ENCODE measurements around the gene VAV2. TPM values are rescaled to one million over a fixed set of nuclear protein-coding genes. Genes with fewer than 3 reads are reported as not detected.
"Not testable (repeated sequence)": the region's sequence is repeated elsewhere in the genome, so short reads cannot be mapped to it uniquely, and the experiment has no call there.

The VAV2 gene
- total RNA-seq, 1 donor from 2014 or later, result 18.7 TPM

DNA sequence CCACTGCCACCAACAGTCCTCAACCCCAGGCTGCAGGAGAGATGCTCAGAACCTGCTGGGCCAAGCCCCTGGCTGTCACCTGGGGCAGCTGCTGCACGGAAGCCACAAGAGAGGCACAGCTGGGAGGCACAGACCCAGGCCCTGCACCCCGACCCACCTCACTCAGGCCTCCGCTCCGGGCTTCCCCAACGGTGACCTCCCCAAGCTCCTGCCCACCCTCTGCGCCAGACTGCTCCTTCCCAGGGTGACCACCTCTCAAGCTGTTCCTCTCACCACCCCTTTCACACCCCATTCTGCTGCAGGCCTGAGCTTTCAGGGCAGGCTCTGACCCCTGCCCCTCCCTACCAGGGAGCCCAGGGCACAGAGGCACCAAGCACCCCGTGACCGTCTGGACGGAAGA is 33.0 kb downstream of the VAV2 start:
- no peak for DNase-seq (ENCODE audit: low read depth)
- no peak overlapping the region for H3K4me3 ChIP-seq (ENCODE audit: low read depth, low read length)
- no peak for TF ChIP-seq CTCF (conservative IDR thresholded peaks at IDR 0.05; ENCODE audit: low read depth, low read length)

- no peak for DNase-seq (ENCODE audit: low read depth)
- TF ChIP-seq CTCF (conservative IDR thresholded peaks at IDR 0.05; ENCODE audit: low read depth, low read length), result no peak
- H3K4me3 ChIP-seq (ENCODE audit: low read depth, low read length), result no peak overlapping the region
Observed at GRCh38 chr9:133958756-133959155, 33.4 kb downstream of the VAV2 start.

DNA sequence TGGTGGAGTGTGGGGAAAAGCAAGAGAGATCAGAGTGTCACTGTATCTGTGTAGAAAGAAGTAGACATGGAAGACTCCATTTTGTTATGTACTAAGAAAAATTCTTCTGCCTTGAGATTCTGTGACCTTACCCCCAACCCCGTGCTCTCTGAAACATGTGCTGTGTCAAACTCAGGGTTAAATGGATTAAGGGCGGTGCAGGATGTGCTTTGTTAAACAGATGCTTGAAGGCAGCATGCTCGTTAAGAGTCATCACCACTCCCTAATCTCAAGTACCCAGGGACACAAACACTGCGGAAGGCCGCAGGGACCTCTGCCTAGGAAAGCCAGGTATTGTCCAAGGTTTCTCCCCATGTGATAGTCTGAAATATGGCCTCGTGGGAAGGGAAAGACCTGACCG is 34.4 kb downstream of the VAV2 start:
- DNase-seq (ENCODE audit: low read depth); H3K4me3 ChIP-seq (ENCODE audit: low read depth, low read length): not testable (repeated sequence)

- no peak for TF ChIP-seq CTCF (conservative IDR thresholded peaks at IDR 0.05; ENCODE audit: low read depth, low read length)
- H3K4me3 ChIP-seq (ENCODE audit: low read depth, low read length), result no peak overlapping the region
- no peak for DNase-seq (ENCODE audit: low read depth)
Observed at GRCh38 chr9:133957328-133957727, 34.8 kb downstream of the VAV2 start.

- TF ChIP-seq CTCF (conservative IDR thresholded peaks at IDR 0.05; ENCODE audit: low read depth, low read length), result no peak
- no peak for DNase-seq (ENCODE audit: low read depth)
- no peak overlapping the region for H3K4me3 ChIP-seq (ENCODE audit: low read depth, low read length)
Observed at GRCh38 chr9:133956520-133957076, 35.5 kb downstream of the VAV2 start.

DNA sequence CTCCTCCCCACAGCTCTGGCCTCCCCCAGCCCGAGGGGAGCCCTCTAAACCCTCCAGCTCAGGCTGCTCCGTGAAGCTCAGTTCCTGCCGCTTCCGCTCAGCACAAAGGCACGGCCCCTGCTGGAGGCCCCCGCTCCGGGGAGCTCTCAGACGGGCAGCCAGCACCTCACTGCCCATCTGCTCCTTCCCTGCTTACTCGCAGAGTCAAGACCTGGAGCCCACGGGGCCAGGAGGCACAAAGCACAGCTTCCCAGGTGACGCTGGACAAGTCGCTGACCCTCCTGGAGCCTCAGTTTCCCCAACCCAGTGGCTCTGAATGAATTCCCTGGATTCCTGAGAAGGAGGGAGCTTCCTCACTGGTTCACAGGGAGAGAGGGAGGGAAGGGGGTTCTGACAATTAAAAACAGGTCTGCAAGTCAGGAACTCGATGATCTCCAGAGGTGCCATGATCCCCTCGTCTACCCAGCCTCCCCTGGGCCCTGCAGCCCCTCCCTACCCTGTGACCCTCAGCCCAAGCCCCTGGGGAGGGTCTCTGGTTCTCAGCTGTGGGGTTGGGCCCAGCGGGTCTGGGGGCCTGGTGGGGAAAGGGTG is 36.2 kb downstream of the VAV2 start:
- H3K4me3 ChIP-seq (ENCODE audit: low read depth, low read length), result no peak overlapping the region
- TF ChIP-seq CTCF (conservative IDR thresholded peaks at IDR 0.05; ENCODE audit: low read depth, low read length), result no peak
- DNase-seq (ENCODE audit: low read depth), result no peak

DNA sequence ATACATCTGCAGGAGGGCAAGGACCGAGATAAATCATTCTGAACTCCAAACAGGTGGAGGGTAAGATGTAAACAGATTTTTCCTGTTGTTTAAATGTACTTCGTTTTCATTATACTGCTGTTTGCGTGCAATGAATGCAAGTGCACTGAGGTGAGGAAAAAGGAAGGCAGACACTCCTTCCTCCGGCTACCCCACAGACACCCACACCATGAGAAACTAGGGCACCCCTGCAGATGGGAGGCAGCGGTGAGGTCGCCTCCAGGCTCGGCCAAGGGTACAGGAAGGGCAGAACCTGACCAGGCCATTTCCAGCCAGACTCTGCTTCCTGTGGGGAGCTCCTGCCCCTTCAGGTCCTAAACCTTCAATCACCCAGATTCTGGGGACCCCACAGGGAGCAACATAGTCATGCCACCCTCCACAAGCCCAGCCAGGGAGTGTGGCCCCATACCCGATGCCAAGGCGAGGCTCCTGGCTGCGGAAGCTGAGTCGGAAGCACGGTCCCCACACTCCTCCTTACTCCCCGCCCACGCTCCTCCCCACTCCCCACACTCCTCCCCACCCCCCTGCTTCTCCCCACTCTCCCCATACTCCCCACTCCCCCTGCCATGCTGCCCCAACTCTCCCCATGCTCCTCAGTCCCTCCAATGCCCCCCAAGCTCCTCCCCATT is 37.1 kb downstream of the VAV2 start:
- no peak overlapping the region for H3K4me3 ChIP-seq (ENCODE audit: low read depth, low read length)
- DNase-seq (ENCODE audit: low read depth), result no peak
- no peak for TF ChIP-seq CTCF (conservative IDR thresholded peaks at IDR 0.05; ENCODE audit: low read depth, low read length)

All from epithelial cell of proximal tubule (primary cell).